Hepatocyte (in vitro differentiated cells): Measurements from ENCODE around the gene SF3B1.

Experiments used
- CTCF ChIP-seq: fragments of 200-600 bp; sonication (generic); IDR thresholded peaks from 2 replicates; pipeline ENCODE4 v1.5.1; 2016; ENCODE audit warnings: antibody characterized with exemption, mild to moderate bottlenecking; ENCODE audit not compliant: poor library complexity
- EZH2 ChIP-seq: fragments of 200-600 bp; sonication (generic); IDR thresholded peaks from 2 replicates; pipeline ENCODE4 v1.6.1; 2016; ENCODE audit warnings: antibody characterized with exemption, mild to moderate bottlenecking, borderline replicate concordance
- EZH2phosphoT487 ChIP-seq: fragments of 200-600 bp; sonication (generic); IDR thresholded peaks from one replicate; pipeline ENCODE4 v1.6.1; 2018; ENCODE audit warnings: antibody characterized with exemption, mild to moderate bottlenecking, low read depth, moderate library complexity; ENCODE audit not compliant: unreplicated experiment, severe bottlenecking

- peak; percentile 34 for TF ChIP-seq CTCF
- no peak for TF ChIP-seq EZH2
- no peak for TF ChIP-seq EZH2phosphoT487
These were observed 18.5 kb upstream of the SF3B1 start, which contains the start of gene COQ10B for GRCh38 chr2:197453123-197453913.
